Measurements from ENCODE around the gene ANO2.

Gene ANO2

GRCh38 chr12:5568325-5568981 lies 376.6 kb downstream of the ANO2 start:
- no peak for DNase-seq (ENCODE audit: low read depth)
- TF ChIP-seq CTCF (IDR thresholded peaks at IDR 0.05; ENCODE audit: low read depth, low read length, missing control alignments): no peak
- no peak overlapping the region for H3K4me3 ChIP-seq (ENCODE audit: low read depth, low read length)

- no peak for DNase-seq (ENCODE audit: low read depth)
- no peak overlapping the region for H3K4me3 ChIP-seq (ENCODE audit: low read depth, low read length)
- TF ChIP-seq CTCF (IDR thresholded peaks at IDR 0.05; ENCODE audit: low read depth, low read length, missing control alignments): no peak
Observed at GRCh38 chr12:5567016-5567725, 377.9 kb downstream of the ANO2 start.

- no peak for DNase-seq (ENCODE audit: low read depth)
- no peak overlapping the region for H3K4me3 ChIP-seq (ENCODE audit: low read depth, low read length)
- TF ChIP-seq CTCF (IDR thresholded peaks at IDR 0.05; ENCODE audit: low read depth, low read length, missing control alignments): no peak
Observed at GRCh38 chr12:5565933-5566599, 379.0 kb downstream of the ANO2 start.

GRCh38 chr12:5562581-5562980 lies 382.5 kb downstream of the ANO2 start:
- TF ChIP-seq CTCF (IDR thresholded peaks at IDR 0.05; ENCODE audit: low read depth, low read length, missing control alignments): no peak
- DNase-seq (ENCODE audit: low read depth): no peak
- H3K4me3 ChIP-seq (ENCODE audit: low read depth, low read length): no peak overlapping the region

- TF ChIP-seq CTCF (IDR thresholded peaks at IDR 0.05; ENCODE audit: low read depth, low read length, missing control alignments): no peak
Observed at GRCh38 chr12:5561846-5562245, 383.2 kb downstream of the ANO2 start.

GRCh38 chr12:5561057-5561456 lies 384.0 kb downstream of the ANO2 start:
- TF ChIP-seq CTCF (IDR thresholded peaks at IDR 0.05; ENCODE audit: low read depth, low read length, missing control alignments): no peak
- H3K4me3 ChIP-seq (ENCODE audit: low read depth, low read length): no peak overlapping the region
- DNase-seq (ENCODE audit: low read depth): no peak

More at GRCh38 chr12:5561846-5562245, 383.2 kb downstream of the ANO2 start:
- no peak overlapping the region for H3K4me3 ChIP-seq (ENCODE audit: low read depth, low read length)
- DNase-seq (ENCODE audit: low read depth): no peak

Data from GM12864 (cell line).